NCI-H2196 (cell line): Measurements from ENCODE around the gene FAAH.

Experiments
- DNase-seq: peaks from one replicate; lab custom pipeline; 2025; ENCODE audit not compliant: unreplicated experiment; lab: John Stamatoyannopoulos, UW

The FAAH gene

DNA sequence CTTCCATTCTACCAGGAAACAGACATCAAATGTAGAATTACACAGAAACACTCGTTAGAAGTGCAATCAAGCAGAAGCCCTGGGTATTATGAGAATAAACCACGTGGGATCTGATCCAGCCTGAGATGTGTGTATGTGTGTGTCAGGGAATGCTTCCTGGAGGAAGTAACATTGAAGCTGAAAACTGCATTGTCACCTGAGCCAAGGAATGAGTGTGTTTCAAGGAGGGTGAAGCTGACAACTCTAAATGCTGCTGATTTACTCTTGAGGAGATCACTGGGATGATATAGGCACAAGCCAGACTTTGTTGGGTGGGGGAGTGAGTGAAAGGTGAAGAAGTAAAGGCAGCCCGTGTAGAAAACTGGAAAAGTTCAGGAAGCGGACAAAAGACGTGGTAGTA is 27.6 kb downstream of the FAAH start:
- no peak for DNase-seq

GRCh38 chr1:46422261-46422871 is 28.2 kb downstream of the FAAH start:
- no peak for DNase-seq

DNA sequence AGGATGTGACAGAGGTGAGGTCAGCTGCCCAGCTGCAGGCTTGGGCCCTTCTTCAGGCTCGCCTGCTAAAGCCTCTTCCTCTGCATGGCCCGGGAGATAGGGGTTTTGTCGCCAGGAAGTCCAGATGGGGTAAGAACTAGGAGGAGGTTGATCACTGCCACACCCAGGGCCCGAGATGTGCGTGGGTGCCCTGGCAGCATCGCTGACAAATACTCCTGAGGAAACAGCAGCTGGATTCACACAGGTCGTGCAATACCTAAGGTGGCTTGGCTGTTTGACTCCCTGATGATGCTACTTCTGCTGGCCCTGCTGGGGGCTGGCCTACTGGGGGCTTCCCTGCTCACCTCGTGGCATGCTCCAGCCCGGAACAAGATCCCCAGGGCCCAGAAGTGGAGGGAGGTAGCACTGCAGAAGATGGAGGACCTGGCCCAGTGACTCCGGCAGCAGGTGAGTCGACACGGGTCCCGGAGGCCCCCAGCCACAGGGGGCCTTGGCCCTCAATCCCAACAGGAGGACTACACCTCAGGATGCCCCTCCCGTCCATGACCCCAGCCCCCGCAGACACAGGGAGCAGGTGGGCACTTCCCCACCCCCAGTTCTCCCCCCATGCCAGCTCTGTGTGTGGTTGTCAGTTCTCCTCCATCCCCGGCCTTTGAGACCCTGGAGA is 29.6 kb downstream of the FAAH start:
- no peak for DNase-seq

DNA sequence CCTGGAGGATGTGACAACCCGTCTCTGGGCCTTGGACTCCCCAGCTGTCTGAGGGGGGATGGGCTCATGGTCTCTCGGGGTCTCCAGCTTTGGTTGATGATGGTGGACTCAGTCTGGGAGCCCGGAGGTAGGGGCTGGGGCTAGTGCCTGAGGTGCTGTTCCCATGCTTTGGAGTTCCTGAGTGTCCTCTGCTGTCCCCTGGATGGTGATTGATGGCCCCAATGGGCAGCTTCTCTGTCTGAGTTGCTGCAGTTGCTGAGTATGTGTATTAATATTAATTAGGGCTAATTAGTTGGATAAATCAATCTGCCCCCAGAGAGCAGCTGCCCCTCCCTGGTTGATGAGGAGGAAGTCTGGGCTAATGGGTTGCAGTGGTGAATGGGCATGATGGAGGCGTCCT is 30.6 kb downstream of the FAAH start:
- no peak for DNase-seq

GRCh38 chr1:46425726-46426125 is 31.6 kb downstream of the FAAH start:
- no peak for DNase-seq

GRCh38 chr1:46427541-46427940 is 33.4 kb downstream of the FAAH start:
- no peak for DNase-seq

DNA sequence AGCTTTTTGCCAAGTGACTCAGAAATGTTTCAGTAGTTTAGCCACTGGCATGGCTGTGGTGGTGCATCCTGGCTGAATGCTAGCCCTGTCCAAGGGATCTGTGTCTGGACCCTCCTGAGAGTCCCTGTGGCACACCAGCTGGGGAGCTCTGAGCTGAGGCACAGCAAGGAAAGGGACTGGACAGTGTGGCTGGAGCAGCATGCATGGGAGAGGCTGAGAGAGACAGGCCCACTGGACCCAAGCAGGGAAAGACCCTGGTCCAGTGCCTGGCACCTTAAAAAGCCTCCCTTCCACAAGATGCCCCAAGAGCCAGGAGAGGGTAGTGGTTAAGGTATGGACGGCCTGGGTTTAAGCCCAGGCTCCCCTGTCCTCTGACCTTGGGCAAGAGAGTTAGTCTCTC is 35.3 kb downstream of the FAAH start:
- DNase-seq, result no peak

DNA sequence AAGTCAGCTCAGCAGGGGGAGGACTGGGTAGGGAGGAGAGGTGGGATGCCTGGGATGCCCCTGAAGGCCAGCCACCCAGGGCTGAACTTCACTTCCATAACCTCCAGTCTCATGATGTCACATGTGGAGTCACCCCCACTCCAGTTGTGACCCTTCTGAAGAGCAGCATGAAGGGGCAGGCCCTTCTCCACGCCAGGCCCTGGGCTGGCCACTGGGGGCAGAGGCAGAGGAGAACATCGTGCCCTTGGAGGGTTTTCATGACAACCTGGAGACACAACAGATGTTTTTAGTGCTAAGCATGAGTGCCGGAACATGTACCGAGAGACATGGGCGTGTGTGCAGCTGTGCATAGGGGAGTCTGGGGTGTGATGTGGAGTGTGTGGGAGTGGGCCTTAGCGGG is 37.6 kb downstream of the FAAH start:
- no peak for DNase-seq

DNA sequence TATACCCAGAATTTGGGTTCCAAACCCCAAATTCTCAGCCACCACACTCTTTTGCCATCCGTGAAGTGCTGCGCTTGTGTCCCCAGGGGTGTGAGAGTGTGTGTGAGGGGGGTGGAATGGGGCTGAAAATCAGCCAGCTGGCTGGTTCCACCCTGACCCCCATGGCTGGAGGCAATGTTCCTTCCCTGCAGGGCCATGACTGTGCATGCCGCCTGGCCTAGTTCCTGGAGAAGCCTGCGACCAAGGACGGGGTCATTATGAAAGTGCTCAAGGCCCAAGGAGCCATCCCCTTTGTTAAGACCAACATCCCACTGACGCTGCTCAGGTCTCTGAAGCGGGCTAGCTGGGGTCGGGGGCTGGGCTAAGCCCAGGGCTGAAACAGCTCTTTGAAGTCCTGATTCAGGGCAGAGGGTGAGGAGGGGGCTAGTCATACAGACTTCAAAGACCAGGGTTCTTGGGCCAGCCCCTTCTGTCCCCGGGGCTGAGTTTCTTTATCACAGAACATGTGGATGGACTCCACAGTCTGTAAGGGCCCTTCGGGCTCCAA is 38.7 kb downstream of the FAAH start:
- no peak for DNase-seq

- DNase-seq, result no peak
Observed at GRCh38 chr1:46434358-46434757, 40.2 kb downstream of the FAAH start.

DNA sequence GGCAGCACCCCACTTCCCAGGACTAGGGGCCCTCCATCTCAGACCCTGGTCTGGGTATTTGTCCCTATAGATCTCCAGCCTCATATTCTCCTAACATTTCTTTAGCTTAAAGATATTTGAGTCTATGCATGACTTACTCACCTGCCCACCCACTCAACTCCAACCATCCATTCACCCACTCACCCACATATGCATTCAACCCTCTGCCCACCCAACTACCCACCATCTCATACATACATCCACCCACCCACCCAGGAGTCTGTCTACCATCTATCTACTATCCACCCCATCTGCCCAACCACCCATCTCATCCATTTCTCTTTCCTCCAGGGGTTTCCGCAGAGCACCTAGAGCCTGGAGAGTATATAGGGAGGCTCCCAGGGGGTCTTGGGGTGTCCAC is 42.7 kb downstream of the FAAH start:
- DNase-seq, result no peak

DNA sequence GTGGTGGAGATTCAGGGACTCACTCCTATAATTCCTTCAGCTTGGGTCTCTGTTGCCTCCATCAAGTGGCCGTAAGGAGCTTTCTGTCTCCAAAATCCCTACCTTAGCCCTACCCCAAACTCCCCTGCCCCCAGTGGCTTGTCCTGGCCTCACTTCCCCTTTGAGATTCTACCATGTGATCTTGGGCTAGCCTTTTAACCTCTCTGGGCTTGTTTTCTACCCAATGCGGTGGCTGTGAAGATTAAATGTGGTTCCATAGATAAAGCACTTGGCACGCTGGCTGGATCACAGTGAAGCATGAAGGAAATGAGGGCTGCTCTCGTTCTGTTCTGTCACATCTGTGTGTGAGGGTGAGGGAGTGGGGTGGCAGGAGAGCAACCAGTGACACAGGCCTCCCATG is 43.6 kb downstream of the FAAH start:
- DNase-seq, result no peak

- DNase-seq, result no peak
Observed at GRCh38 chr1:46438346-46438745, 44.2 kb downstream of the FAAH start.

DNA sequence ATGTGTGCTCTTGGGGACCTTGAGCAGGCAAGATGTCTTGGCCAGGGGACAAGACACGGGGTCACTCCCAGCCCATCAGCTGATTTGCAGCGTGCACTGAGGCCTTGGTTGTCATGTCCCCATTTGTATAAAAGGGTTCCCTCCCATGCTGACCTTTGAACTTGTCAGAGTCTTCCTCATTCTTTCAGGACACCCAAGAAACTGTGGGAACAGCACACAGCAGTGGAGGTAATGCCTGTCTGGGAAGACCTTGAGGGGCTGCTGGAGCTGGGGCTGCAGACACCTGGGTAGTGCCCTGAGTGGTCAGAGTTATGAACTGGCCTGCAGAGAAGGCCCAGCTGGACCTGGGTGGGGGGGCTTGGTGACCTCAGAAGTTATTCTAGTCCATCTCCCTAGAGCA is 46.4 kb downstream of the FAAH start:
- no peak for DNase-seq

DNA sequence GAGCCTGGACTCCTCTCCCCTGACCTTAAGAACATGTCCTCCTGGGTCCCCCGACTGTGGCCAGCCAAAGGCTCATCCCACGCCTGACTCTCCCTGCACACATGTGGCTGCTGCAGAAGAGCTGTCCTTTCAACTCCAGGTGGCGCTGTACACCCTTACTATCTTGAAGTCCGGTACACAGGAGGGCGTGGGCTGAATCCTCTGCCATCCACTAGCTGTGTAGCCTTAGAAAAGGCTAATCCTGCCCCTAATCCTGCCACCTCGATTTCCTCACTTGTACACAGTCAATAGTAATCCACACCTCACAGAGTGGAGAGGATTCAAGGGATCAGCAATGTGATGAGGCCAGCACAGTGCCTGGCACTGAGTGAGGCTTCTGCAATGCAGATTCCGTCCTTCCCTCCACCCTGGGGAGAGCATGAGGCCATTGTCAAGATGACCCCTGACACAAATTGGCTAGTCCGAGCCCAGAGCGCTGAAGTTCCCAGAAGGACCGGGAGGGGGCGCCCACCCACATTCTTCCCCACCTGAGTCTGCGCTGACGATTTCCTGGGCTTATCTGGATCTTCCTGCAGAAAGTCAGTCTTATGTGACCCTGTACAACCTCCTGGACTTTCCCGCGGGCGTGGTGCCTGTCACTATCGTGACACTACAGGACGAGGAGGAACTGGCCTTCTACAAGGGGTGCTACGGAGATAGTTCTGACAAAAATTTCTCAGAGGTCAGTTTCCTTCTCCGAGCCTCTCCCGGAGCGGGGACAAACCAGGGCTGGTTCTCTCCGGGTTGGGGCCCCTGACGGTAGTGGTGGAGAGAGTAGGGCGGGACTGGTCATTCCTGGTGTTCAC is 48.4 kb downstream of the FAAH start:
- peak; percentile 74 for DNase-seq

- DNase-seq, result no peak
Observed at GRCh38 chr1:46444466-46444865, 50.3 kb downstream of the FAAH start.

GRCh38 chr1:46445773-46446256 is 51.7 kb downstream of the FAAH start:
- DNase-seq, result no peak

- DNase-seq, result peak; percentile 84
Observed at GRCh38 chr1:46446646-46447498, 52.8 kb downstream of the FAAH start.

DNA sequence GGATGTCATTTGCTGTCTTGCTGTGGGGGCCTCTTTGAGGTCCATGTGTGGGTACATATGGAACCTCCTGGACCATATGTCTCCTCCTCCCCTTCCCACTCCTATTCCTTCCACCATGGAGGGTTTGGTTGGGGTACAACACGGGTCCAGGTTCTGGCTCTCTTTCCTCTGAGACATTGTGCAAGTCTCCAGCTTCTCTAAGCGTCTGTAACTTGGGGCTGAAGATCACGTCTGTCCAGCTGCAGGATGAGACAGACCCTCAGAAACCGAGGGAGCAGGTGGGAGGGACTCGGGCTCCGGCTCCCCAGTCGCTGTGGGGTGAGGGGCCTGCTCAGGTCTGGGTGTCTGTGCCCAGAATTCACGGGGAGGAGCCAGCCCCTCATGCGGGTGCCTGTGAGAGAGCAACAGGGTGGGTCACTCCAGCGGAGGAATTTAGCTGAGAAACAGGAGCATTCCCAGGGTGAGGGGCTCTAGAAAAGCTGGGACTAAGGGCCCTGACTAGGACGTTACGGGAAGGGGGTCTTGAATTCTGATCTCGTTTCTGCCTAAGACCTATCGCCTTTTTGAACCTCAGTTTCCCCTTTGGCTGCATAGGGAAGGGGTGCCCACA is 53.5 kb downstream of the FAAH start:
- no peak for DNase-seq

DNA sequence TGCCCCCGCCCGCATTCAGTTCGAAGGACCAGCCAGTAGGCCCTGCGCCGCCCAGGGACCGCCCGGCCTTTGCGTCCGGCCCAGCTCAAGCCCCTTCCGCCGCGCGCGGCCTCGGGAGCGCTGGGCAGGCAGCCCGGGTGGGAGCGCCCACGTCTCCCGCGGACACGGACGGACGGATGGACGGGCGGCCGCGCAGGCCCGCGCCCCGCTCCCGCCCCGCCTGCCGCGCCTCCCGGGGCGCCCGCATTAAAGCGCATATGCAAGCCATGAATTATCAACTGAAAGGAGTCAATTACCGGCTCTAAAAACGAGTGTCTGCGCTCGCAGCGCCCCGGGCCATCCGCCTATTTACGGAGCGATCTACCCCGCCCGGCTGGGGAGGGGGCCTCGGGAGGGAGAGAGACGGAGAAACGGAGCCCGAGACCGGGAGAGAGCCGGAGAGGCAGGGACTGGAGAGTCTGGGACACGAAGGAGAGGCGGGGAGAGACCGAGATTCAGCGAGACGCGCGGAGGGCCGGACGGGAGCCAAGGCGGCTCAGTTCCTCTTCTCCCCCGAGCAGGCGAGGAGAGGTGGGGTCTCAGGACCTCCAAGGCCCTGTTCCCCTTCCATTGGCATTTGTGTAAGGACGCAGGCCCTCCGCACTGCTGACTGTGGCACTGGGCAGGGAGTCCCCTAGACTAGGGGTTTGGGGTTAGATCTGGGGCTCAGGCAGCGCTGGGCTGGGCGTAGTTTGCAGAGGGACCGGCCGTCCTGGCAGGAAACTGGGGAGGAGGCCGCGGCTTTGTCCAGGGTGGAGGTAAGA is 54.2 kb downstream of the FAAH start:
- no peak for DNase-seq
